Measurements from ENCODE around the gene E2F6.

DNA sequence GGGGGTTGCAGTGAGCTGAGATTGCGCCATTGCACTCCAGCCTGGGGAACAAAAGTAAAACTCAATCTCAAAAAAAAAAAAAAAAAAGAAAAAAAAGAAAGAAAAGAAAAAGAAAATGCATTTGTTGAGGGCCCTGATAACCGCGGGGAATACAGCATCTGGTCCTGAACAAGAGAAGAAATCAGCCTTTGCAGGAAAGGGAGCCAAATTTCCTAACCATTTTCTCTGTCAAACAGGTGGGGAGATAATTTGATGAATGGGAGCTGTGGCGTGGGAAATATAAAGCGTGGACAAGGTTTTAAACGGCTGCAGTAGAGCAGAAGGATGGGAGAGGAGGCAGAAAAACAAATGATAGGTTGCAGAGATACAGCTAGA lies 864 bp downstream of the E2F6 start:
- TF ChIP-seq, protein P1, sequence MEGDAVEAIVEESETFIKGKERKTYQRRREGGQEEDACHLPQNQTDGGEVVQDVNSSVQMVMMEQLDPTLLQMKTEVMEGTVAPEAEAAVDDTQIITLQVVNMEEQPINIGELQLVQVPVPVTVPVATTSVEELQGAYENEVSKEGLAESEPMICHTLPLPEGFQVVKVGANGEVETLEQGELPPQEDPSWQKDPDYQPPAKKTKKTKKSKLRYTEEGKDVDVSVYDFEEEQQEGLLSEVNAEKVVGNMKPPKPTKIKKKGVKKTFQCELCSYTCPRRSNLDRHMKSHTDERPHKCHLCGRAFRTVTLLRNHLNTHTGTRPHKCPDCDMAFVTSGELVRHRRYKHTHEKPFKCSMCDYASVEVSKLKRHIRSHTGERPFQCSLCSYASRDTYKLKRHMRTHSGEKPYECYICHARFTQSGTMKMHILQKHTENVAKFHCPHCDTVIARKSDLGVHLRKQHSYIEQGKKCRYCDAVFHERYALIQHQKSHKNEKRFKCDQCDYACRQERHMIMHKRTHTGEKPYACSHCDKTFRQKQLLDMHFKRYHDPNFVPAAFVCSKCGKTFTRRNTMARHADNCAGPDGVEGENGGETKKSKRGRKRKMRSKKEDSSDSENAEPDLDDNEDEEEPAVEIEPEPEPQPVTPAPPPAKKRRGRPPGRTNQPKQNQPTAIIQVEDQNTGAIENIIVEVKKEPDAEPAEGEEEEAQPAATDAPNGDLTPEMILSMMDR (IDR thresholded peaks at IDR 0.05): no peak
- TF ChIP-seq TAF1 (IDR thresholded peaks at IDR 0.05; ENCODE audit: borderline replicate concordance, low read depth, low read length): no peak

Measured in SK-N-SH (cell line).